Left lung (tissue), 10 donors: ENCODE measurements around the gene FSHR. TPM values are rescaled to one million over a fixed set of nuclear protein-coding genes. Genes with fewer than 3 reads are reported as not detected.

ENCODE experiments used
- ATAC-seq: fragments of 200-7000 bp; cut with Tn5 transposase; one replicate; pipeline ENCODE4 v1.9.1; 2020; ENCODE audit warnings: moderate library complexity
- DNase-seq, 4 donors: peaks; one replicate each; pipeline ENCODE4 v3.0.0-alpha.2; 2013 to 2020
- H3K27ac ChIP-seq, 2 donors: fragments of 200-600 bp; sonication (generic) in 1 of 2; one replicate each; pipeline versions ENCODE4 v1.5.0 to v1.8.0; 2020 to 2021
- H3K27me3 ChIP-seq, 2 donors: fragments of 200-600 bp; sonication (generic) in 1 of 2; one replicate each; pipeline versions ENCODE4 v1.5.0 to v1.8.0; 2020 to 2021
- H3K36me3 ChIP-seq, 2 donors: fragments of 200-600 bp; sonication (generic) in 1 of 2; one replicate each; pipeline versions ENCODE4 v1.5.0 to v1.8.0; 2020 to 2021
- H3K4me1 ChIP-seq, 2 donors: fragments of 200-600 bp; one replicate each; pipeline ENCODE4 v1.8.0; 2021
- H3K4me3 ChIP-seq, 2 donors: fragments of 200-600 bp; sonication (generic) in 1 of 2; one replicate each; pipeline versions ENCODE4 v1.5.0 to v1.8.0; 2020 to 2021; ENCODE audit warnings: mild to moderate bottlenecking in 1 of 2
- H3K9me3 ChIP-seq, 2 donors: fragments of 200-600 bp; sonication (generic) in 1 of 2; one replicate each; pipeline versions ENCODE4 v1.5.0 to v1.8.0; 2020 to 2021
- CTCF ChIP-seq, 2 donors: fragments of 200-600 bp; sonication (generic) in 1 of 2; IDR thresholded peaks; one replicate each; pipeline versions ENCODE4 v1.5.0 to v1.8.0; 2021; ENCODE audit warnings: antibody characterized with exemption in 2 of 2
- intact Hi-C, 2 donors: fragments of 100-400 bp; cut with DNase I; formaldehyde crosslinking; loops; one replicate each; pipeline versions ENCODE4 v1.11.2 to v1.14.2; 2022
- polyA plus RNA-seq, 6 donors: library from polyadenylated mRNA; unstranded; fragments of 120-200 nt; gene quantifications; one replicate each; pipeline ENCODE4 v1.2.1, GENCODE V29; 2013; ENCODE audit not compliant: insufficient read length in 6 of 6
- total RNA-seq, 2 donors: library from RNA; stranded (reverse); fragmentation: NEBNext Ultra II Directional; extraction: Animal tissue kit (Norgen Biotek cat#: 25700); gene quantifications; one replicate each; pipeline ENCODE4 v1.2.1, GENCODE V29; 2021
- donor health status: DM: no; HTN: yes; CAD: no.
- donor health status: DM: no; HTN: no; CAD: no.

The FSHR gene
- total and polyA plus RNA-seq, 8 donors, result 0.36 TPM; not detected in 7

GRCh38 chr2:48933828-48934497 lies 220.4 kb downstream of the FSHR start:
- intact Hi-C loops, result no loop called here
- Histone ChIP-seq H3K27ac (no peak overlapping the region), H3K9me3 (no peaks in the 10 kb centered on the region), H3K27me3 (no peaks in the 10 kb centered on the region), H3K36me3 (no peaks in the 10 kb centered on the region), H3K4me1 (no peaks in the 10 kb centered on the region), H3K4me3 (no peak overlapping the region)
- DNase-seq (no peak), ATAC-seq (no peak)
- TF ChIP-seq CTCF (IDR thresholded peaks at IDR 0.05), result no peak

- Histone ChIP-seq H3K4me3 (no peak overlapping the region), H3K9me3 (no peaks in the 10 kb centered on the region), H3K27me3 (no peaks in the 10 kb centered on the region), H3K27ac (no peak overlapping the region), H3K4me1 (no peaks in the 10 kb centered on the region), H3K36me3 (no peaks in the 10 kb centered on the region)
- no peak for TF ChIP-seq CTCF (IDR thresholded peaks at IDR 0.05)
- intact Hi-C loops, result no loop called here
- ATAC-seq (no peak), DNase-seq (no peak)
Measured at GRCh38 chr2:48932667-48933066, 221.6 kb downstream of the FSHR start.

GRCh38 chr2:48929571-48930301 lies 224.6 kb downstream of the FSHR start:
- no peak for TF ChIP-seq CTCF (IDR thresholded peaks at IDR 0.05)
- Histone ChIP-seq H3K27ac (no peak overlapping the region), H3K27me3 (no peaks in the 10 kb centered on the region), H3K4me1 (no peaks in the 10 kb centered on the region), H3K36me3 (no peaks in the 10 kb centered on the region), H3K9me3 (peaks cover 0 to 3% of the 10 kb centered on the region in 2 donors), H3K4me3 (no peak overlapping the region)
- DNase-seq, result no peak
- intact Hi-C loops, result no loop called here
- no peak for ATAC-seq

- intact Hi-C loops, result no loop called here
- no peak overlapping the region for H3K27ac ChIP-seq
- no peaks in the 10 kb centered on the region for H3K4me1 ChIP-seq
Measured at GRCh38 chr2:48927355-48927754, 227.0 kb downstream of the FSHR start.

More at GRCh38 chr2:48927355-48927754, 227.0 kb downstream of the FSHR start:
- Histone ChIP-seq H3K36me3 (no peaks in the 10 kb centered on the region), H3K9me3 (peaks cover 0 to 6% of the 10 kb centered on the region in 2 donors), H3K4me3 (no peak overlapping the region), H3K27me3 (no peaks in the 10 kb centered on the region)
- no peak for ATAC-seq
- no peak for DNase-seq
- TF ChIP-seq CTCF (IDR thresholded peaks at IDR 0.05), result no peak
